ENCODE measurements around the gene WNT7B.
A peak's percentile ranks its signal among the peaks of the same experiment; 100 is the strongest.

Gene WNT7B

DNA sequence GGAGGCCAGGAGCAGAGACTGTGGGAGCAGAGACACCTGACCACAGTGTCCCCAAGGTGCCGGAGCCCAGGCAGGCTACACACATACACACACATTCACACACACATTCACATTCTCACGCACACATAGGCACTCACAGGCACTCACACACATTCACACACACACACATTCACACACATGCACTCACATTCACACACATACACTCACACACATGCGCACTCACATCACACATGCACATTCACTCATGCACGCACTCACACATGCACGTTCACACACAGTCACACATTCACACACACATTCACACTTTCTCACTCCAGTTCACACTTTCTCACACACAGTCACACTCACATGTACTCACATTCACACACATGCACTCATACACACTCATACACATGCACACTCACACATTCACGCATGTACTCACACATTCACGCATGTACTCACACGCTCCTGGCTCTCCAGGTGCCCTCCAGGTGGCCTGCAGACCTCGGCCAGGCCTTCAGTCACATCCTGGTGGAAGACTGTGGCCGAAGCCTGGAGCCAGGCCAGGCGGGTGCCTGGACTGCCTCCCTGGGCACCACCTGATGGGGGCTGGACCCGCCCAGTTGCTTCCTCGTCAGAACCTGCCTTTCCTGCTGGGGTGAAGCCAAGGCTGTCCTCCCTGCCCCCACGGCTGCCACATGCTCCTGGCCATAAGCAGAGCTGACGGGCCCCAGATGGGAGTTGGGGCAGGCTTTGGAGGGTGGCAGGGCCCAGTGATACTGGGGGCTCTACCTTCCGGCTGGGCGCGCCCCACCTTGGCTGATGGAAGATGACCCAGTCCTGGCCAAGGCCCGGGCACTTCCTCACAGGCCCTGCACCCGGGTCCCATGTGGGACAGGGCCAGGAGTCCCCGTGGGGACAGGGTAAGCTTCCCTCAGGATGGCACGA lies 89.5 kb downstream of the WNT7B start:
- no peak for DNase-seq

DNA sequence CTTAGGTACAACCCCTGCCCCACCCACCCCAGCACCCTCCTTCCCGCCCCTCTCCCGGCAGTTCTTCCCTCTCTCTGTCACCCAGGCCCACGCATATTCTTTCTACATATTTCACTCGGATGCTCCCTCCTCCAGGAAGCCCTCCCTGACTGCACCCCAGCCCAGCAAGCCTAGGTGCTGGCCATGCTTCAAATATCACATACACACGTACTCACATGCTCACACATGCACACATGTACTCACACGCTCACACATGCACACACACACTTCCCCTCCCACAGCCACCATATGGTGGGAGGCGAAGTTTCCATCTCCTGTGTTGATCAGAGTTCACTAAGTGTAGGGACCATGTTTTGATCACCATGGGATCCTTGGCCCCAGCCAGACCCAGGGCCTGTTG lies 90.4 kb downstream of the WNT7B start:
- DNase-seq, result no peak

DNA sequence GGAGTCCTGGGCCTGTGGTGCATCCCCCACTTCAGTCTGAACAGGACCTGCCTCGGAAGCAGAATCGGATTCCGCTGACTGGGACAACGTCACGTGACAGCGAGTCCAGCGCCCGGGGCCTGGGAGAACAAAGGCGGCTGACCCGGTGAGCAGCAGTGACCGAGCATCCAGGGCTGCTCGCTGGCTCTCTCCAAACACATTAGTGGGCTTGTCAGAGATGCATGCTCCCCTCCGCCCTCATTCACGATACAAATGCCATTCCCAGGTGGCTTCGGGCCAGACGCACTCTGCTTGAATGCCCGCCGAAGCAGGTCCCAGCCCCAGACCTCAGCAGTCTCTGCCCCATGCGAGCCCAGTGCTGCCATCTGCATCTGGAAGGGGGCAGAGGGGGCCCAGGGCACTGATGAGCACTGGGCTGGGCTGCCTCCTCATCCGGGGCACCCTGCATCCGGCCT lies 91.0 kb downstream of the WNT7B start:
- peak in 8 of 14 donors; percentile 17 to 49 (median 30) for DNase-seq

DNA sequence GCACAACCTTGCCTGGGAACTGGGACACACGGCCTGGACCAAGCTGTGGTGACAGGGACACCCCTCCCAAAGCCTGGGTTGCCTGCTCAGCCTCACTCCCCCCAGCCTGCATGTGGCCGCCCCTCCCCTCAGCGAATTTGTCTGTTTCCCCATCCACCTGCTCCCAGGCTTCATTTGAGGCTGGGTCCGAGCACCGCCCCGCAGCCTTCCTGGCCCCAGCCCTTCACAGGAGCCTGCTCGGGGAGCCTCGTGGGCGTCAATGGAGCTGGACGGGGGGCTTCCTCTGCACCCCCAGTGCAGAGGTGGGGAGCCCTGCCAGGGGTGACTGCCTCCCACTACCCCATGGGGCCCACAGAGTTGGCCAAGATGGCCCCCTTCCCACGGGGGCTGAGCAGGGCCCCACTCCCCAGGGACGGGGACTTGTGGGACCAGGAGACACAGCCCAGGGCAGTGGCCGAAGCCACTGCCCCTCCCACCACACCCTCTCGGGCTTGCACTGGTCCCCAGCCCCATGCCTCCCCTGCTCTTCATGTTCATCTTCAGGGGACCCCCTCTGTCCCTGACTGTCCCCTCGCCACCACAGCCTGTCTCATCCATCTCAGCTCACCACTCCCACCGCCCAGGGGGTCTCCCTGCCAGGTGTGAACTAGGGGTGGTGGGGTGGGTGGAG lies 91.7 kb downstream of the WNT7B start:
- no peak for DNase-seq

DNA sequence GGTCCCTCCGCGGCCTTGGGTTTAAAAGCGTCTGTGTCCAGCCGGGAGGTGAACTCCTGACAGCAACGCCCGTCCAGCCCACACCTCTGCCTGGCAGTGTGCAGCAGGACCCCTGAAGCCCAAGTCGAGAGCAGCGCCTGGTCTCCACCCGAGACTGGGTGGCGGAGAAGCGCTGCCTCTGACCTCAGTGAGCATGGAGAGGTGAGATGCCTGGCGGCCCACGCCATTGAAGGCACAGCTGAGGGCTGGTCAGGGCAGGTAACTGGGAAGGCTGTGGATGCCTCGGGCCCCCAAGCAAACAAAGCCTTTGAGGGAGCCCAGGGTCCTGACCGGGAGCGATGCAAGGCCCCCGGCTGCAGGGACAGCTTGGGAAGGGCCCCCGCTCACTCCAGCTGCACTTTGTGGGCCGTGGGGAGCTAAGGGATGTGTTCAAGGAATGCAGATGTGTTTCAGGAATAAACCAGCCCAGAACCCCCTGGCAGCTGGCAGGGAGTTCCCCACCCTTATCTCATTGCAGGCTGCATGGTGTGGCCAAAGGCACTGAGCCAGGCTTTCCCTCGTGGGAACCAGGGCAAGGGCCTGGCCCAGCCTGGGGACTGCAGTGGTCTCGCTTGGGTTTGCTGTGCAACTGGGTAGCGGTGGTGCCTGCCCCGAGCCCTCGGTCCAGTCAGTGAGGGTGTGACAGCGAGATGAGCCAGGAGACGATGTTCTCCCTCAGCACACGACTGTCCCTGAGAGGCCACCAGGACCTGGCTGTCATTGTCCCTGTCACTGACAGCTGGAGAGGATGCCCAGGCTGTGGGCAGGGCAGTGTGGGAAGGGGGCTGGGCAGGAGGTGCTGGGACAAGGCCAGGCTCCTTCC lies 92.5 kb downstream of the WNT7B start:
- DNase-seq, result no peak

DNA sequence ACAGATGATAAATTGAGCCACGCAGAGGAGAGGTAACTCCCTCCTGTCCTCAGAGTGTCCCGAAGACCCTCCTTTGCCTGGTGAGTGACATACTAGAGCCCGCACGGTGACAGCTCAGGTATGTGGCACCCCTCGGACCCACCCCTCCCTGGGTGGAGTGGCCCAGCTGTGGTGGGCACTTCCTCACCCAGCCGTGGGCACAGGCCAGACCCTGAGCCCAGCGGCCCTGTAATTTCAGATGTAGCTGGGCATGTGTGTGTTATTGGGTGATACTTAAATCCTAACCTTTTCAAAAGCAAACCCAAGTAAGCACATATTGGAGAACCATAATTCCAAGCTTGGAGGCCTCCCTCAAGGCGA lies 93.2 kb downstream of the WNT7B start:
- DNase-seq, result no peak

DNA sequence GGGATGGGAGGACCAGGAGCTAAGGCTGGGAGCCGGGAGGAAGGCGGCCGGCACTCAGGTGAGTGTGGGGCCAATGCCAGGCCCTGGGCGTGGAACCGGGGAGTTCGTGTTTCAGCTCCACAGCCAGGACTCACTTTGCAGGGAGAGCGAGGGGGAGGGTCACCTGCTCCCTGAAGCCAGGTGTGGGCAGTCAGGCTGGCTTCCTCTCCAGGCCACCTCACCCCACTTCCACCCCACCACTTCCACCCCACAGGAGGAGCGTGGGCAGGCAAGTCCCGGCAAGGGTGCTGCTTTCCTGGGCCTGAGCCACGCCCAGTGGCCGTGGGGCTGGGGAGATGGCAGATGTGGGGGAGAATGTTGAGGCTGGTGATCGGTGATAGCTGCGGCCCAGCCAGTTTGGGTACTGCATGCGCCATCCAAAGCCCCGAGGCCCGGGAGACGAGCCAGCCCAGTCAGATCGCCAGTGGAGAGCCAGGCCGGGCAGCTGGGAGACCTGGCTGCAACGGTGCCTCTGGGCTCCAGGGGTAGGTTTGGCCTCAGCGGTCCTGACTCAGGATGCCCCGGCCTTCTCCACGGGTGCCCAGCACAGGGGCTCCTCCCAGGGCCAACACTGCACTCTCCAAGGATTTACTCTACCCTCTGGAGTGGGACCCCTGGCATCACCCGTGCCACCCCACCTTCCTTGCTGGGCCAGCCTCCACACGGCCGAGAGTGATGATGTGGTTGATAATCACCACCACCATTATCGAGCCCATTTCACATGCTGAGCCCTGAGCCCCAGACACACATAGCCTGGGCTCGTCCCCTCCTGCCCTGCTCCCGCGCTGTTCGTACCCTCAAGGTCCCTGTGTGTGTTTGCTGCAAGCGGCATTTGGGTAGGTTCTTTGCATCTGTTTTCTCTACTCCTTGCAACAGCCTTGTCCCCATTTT lies 93.8 kb downstream of the WNT7B start:
- DNase-seq, result peak in 1 of 14 donors; percentile 19

DNA sequence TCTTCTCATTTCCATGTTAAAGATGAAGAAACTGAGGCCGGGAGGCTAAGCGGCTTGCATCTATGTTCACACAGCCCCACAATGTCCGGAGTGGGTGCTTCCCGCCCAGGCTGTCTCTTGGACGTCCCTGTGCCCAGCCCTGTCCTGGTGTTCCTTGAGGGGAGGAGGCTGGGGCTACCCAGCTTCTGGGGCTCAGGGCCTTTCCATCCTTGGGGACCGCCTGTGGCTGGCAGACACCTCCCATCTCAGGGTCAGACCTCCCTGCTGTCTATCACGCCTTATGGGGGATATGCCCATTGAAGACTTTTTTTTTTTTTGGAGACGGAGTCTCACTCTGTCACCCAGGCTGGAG lies 95.5 kb downstream of the WNT7B start:
- no peak for DNase-seq

DNA sequence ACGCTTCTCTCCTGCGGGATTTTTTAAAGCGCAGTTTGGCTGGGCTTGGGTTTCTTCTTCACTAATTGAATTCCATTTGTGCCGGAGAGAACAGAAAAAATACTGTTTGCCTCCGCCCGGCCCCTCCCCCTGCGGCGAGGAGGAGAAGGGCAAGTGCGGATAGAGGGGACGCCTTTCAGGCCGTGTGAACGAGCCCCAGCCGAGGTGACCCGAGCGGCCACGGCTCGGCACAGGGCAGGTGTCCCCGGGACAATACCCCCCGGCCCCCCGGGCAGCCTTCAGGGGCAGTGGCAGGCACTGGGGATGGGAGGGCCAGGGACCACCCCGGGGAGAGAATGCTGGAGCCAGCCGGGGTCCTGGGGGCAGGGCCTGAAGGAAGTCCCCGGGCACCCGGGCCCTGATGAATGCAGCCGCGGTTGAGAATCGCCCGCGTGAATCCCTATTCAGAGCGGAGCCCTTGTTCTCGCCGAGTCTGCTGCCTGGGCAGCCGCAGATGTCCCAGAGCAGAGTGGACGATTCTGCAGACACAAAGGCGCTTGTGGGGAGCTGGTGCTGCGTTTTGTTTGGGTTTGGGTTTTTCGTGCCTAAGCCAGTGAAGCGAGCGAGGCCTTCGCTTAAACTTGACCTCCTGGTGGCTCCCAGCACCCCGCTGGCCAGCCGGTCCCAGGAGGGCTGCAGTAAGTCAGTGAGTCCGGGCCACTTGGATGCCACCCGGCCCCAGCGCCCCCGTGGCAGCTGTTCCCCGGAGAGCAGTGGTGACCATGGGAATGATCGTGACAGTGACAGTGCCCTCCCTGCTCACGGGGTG lies 96.0 kb downstream of the WNT7B start:
- DNase-seq, result peak in 3 of 14 donors; percentile 29 to 43 (median 35)

DNA sequence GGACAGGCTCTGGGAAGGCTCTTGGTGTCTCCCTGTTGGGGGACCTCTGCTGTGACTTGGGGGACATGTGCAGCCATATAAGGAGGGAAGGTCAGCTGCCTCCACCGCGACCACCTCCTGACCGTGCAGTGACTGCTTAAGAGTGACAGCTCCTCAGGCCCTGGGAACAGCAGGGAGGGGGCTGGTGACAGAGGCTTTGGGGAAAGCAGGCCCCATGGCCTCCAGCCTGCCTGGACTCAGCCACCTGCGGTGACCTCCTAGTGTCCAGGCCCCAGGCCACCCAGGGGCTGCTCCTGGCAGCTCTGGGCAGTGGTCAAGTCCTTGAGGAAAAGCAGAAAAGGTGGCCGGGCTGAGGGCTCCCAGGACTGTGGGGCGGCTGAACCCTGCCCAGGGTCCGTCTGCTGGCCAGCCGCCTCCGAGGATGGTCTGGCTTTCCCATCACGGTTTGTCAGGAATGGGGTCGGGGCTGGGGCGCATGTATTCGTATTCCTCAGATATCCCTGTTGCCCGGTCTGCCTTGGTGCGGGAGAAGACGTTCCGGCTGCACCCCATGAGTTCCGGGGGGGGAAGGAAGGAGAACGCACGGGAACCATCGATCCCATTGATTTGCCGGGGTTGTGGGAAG lies 96.8 kb downstream of the WNT7B start:
- DNase-seq, result no peak

DNA sequence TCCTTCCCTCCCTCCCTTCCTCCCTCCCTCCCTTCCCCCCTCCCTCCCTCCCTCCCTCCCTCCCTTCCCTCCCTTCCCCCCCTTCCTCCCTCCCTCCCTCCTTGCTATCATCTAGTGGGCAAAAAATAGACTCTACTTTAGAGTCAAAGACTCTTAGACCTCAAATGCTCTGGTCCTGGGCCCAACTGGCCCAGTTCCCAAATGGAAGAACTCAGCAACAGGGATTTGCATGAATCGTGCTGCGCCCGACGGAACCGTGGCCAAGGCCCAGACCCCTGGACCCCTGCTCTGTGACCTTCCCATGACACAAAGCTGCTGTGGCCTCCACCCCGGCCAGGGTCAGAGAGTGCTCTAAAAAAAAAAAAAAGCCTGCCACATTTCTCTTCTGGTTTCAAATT lies 97.4 kb downstream of the WNT7B start:
- DNase-seq, result no peak

DNA sequence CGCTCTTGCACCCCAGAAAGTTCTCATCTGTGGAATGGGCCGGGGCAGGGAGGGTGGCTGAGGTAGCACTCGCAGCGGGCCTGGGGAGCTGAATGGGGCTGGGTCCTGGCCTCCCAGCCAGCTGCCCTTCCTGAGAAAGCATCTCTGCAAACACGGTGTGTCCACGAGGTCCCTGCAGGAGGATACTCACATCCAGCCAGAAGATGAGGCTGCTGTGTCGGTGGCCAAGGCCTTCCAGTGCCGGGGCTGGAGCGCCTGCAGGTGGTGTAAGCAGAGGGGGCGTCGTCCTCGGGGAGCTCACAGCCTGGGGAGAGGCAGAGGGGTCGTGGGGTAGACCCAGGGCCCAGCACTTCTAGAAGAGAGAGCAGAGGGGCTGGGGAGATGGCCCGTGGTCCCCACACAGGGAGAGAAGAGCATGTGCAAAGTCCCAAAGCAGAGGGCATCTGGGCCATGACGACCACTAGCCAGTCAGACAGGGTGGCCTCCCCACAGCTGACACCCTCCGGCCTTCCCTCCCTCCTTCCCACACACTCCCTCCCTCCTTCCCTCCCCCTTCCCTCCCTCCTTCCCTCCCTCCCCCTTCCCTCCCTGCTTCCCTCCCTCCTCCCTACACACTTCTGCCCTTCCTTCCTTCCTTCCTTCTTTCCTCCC lies 97.9 kb downstream of the WNT7B start:
- DNase-seq, result no peak

DNA sequence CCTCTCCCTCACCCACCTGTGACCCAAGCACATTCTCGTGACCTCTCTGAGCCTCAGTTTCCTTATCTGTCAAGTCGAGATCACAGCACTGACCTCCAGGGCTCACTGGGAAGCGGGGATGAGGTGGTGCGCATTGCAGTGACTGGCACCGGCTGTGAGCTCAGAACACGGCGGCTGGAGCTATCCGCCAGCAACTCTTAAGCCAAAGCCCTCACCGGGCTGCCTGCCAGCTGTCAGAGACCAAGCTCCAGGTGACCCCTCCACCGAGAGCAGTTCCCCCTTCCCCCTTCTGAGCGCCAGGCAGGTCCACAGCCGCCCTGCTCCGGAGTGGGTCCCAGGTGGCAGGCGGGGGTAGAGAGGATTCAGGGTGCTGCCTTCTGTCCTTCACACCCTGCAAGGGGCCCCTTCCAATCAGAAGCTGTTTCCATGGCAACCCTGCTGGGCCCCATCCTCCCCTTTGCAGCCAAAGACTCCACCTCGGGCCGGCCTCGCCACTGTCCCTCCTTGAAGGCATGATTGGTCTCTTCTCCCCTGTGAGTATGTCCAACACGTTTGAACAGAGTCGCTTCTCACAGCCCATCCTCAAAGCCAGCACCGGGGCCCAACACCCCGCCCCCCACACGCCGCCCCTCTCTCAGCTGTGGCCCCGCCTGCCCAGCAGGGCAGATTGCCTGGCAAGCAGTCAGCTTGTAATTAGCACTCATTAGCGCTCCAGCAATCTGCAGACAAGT lies 98.7 kb downstream of the WNT7B start:
- no peak for DNase-seq

DNA sequence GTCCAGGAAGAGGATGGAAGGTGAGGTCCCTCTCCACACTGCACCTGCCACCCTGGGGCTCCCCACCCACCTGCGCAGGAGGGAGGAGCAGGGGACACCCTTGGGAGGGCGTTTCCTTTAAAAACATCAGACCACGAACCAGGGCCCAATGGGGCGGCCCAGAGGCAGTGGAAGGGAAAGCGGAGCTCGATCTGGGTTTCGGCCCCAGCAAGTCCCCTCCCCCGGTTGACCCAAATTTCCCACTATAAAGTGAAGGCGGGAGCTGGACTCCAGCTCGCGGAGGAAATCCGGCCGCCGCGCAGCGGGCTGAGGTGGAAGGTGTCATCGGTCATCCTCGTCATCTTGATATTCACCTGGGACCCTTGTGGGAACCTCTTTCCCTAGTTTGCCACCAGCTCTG lies 99.3 kb downstream of the WNT7B start:
- no peak for DNase-seq

DNA sequence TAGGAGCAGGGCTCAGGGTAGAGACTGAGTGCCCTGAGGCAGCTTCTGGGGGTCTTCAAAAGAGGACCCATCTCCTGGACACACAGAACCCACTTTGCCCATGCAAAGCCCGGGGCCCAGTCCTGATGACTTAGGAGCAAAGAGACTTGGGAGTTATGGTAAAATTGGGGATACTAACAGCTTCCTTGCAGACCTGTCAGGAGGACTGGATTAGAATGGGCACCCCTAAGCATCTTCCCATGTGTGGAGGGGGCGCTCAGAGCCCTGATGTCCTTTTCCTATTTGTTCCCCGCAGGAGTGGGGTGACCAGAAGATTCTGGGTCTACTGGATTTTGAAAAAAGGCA lies 100.0 kb downstream of the WNT7B start:
- no peak for DNase-seq

DNA sequence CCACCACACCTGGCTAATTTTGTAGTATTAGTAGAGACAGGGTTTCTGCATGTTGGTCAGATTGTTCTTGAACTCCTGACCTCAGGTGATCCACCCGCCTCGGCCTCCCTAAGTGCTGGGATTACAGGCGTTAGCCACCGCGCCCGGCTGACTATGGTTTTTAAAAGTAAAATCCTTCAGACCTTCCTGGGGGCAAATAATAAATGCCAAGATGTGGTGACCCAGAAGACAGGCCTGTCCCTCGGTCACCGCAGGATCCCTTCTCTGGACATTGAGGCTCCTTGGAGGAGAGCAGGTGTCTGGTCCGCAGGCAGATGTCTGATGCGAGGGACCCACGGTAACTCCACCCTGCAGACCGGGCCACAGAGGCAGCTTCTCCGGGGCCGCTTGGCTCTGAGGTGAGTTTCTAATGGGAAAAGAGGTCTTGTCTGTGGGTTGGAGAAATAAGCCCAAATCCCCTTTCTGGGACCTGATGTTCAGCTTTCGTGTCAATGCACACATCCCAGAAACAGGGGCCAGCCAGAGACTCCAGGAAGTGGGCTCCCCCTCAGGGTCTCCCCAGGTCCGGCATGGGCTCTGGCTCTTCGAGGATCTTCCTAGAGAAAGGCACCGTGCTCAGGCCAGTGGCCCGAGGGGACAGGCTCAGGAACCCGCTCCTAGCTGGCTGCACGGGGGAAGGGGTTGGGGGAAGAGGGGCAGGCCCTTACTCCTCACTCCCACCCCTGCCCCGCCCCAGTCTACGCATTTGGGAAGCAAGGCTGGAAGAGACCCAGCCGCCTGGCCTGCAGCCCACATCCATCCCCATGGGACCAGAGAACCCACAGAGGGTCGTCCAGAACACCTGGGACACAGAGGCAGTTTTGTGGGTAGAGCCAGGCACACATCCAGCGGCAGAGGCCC lies 100.6 kb downstream of the WNT7B start:
- no peak for DNase-seq

DNA sequence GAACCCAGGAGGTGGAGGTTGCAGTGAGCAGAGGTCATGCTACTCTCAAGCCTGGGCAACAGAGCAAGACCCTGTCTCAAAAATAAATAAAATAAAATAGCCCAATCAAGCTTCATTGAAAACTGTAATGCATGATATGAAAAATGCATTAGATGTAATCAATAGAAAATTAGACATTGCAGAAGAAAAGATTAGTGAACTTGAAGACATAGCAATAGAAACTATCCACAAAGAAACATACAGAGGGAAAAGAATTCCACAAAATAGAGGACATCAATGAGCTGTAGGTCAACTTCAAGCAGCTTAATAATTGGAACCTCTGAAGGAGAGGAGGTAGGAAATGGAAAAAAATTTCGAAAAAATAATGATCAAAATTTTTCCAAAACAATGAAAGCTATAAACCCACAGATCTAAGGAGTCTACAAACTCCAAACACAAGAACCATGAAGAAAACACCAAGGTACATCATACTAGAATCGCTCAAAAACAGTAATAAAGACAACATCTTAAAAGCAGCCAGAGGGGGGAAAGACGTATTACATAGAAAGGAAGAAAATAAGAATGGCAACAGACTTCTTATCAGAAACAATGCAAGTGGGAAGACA lies 104.2 kb downstream of the WNT7B start:
- DNase-seq, result no peak

DNA sequence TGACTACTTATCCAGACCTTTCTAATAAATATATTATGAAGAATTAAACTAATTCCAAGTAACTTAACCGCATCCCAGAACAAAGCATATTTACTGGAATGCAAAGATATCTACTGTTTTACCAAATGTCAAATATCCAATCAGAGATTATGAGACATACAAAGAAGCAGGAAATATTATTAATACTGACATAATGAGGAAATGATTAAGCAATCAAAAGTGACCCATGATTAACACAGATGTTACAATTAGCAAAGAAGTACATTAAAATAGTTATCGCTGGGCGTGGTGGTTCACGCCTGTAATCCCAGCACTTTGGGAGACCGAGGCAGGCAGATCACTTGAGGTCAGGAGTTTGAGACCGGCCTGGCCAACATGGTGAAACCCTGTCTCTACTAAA lies 105.2 kb downstream of the WNT7B start:
- no peak for DNase-seq

Data from C1 segment of cervical spinal cord (tissue), 14 donors.